Stimulated activated naive CD8-positive, alpha-beta T cell treated with anti-CD3 and anti-CD28 coated beads, Interleukin-15, Interleukin-2, amounts not matched to agents 100 ng/mL and 50 ng/mL, for 24 hours (primary cell): ENCODE data around the gene NTRK2.

Source experiments
- H3K27ac Mint-ChIP-seq: one replicate; pipeline ENCODE4 v1.8.0; 2021; ENCODE audit warnings: mild to moderate bottlenecking, mixed read lengths
- H3K27me3 Mint-ChIP-seq: one replicate; pipeline ENCODE4 v1.8.0; 2021; ENCODE audit warnings: mixed read lengths
- H3K36me3 Mint-ChIP-seq: one replicate; pipeline ENCODE4 v1.8.0; 2021; ENCODE audit warnings: low read depth, mixed read lengths
- H3K4me1 Mint-ChIP-seq: one replicate; pipeline ENCODE4 v1.8.0; 2021; ENCODE audit warnings: low read depth, mixed read lengths
- H3K4me3 Mint-ChIP-seq: one replicate; pipeline ENCODE4 v1.8.0; 2021; ENCODE audit warnings: mild to moderate bottlenecking, mixed read lengths
- H3K9me3 Mint-ChIP-seq: one replicate; pipeline ENCODE4 v1.8.0; 2021; ENCODE audit warnings: mixed read lengths

Gene NTRK2

DNA sequence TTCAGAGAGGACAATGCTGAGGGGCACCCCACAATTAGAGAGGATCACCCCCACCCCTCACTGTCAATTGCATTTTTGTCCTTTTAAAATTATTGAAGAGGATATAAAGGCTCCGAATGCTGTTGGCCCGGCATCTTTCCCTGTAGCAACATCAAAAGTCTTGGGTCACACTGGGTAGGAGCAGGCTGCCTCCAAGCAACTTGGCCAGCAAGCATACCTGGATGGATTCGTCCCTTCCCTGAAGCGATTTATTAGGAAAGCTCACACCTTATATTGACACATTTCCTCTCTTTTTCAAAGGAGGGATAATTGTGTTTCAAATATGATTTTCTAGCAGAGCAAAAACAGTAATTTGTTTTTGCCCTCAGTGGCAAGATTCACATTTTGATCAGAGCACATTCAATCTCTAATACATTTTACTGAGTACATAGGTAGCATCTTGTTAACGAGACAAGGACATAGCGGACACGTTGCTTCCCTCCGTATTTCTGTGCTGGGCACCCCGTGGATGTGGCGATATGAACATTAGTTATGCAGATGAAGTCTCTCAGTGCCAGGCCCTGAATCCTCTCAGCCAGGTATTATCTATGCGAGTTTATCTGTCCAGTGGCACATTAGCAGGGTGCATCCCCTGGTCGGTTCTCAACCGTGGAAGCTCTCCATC lies 321.5 kb downstream of the NTRK2 start:
- Mint-ChIP-seq H3K27me3 (peaks cover 6% of the 10 kb centered on the region), H3K4me1 (no peaks in the 10 kb centered on the region), H3K4me3 (no peak overlapping the region), H3K27ac (no peak overlapping the region), H3K36me3 (no peaks in the 10 kb centered on the region), H3K9me3 (no peaks in the 10 kb centered on the region)

- no peak overlapping the region for H3K27ac Mint-ChIP-seq
Observed at GRCh38 chr9:84991514-84991870, 322.0 kb downstream of the NTRK2 start.

DNA sequence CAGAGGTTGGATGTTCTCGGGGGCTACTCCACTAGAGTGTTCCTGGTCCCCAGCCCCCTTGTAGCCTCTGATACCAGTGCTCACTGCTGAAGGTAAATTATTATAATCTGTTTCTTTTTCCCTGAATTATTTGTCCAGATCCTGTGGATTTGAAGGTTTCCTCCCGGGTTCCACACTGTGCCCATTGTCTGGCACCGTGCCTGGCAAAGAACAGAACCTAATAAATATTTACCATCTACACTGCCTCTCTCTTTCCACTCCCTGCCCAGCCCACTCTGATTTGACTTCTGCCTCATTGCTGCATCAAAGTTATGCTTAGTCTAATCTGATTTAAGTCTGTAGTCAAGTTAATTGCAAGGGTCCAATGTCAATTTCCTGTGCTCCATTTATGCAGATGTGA lies 322.9 kb downstream of the NTRK2 start:
- no peaks in the 10 kb centered on the region for H3K36me3 Mint-ChIP-seq
- H3K4me3 Mint-ChIP-seq = no peak overlapping the region
- no peaks in the 10 kb centered on the region for H3K9me3 Mint-ChIP-seq
- no peak overlapping the region for H3K27ac Mint-ChIP-seq
- no peaks in the 10 kb centered on the region for H3K4me1 Mint-ChIP-seq
- H3K27me3 Mint-ChIP-seq = peaks cover 3% of the 10 kb centered on the region

More at GRCh38 chr9:84991514-84991870, 322.0 kb downstream of the NTRK2 start:
- Mint-ChIP-seq H3K27me3 (peaks cover 4% of the 10 kb centered on the region), H3K36me3 (no peaks in the 10 kb centered on the region), H3K9me3 (no peaks in the 10 kb centered on the region), H3K4me1 (no peaks in the 10 kb centered on the region), H3K4me3 (no peak overlapping the region)

DNA sequence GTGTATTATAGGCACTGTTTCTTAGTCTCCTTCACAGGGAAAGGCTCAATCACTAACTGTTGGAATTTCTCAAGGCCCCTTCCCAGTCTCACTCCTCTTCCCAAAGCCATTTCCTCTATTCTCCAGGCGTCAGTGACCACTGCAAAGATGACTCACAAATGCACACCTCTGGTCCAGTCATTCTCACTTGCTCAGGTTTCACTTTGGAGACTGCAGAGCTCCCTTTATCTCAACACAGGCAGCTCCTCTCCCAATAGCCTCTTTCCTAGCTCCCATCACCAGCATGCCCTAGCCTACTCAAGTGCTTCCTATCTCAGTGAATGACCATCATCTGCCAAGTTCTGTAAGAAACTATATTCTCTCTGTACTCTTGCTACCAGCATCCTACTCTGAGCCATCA lies 323.6 kb downstream of the NTRK2 start:
- no peaks in the 10 kb centered on the region for H3K36me3 Mint-ChIP-seq
- H3K27me3 Mint-ChIP-seq = peaks cover 3% of the 10 kb centered on the region
- no peaks in the 10 kb centered on the region for H3K4me1 Mint-ChIP-seq
- H3K4me3 Mint-ChIP-seq = no peak overlapping the region
- no peak overlapping the region for H3K27ac Mint-ChIP-seq
- no peaks in the 10 kb centered on the region for H3K9me3 Mint-ChIP-seq

GRCh38 chr9:84996029-84996428 lies 326.5 kb downstream of the NTRK2 start:
- no peaks in the 10 kb centered on the region for H3K4me1 Mint-ChIP-seq

GRCh38 chr9:84996716-84997115 lies 327.2 kb downstream of the NTRK2 start:
- peaks cover 22% of the 10 kb centered on the region for H3K27me3 Mint-ChIP-seq
- no peak overlapping the region for H3K27ac Mint-ChIP-seq
- H3K36me3 Mint-ChIP-seq = no peaks in the 10 kb centered on the region

More at GRCh38 chr9:84996029-84996428, 326.5 kb downstream of the NTRK2 start:
- peaks cover 6% of the 10 kb centered on the region for H3K9me3 Mint-ChIP-seq
- no peaks in the 10 kb centered on the region for H3K36me3 Mint-ChIP-seq
- H3K4me3 Mint-ChIP-seq = no peak overlapping the region
- peaks cover 19% of the 10 kb centered on the region for H3K27me3 Mint-ChIP-seq
- no peak overlapping the region for H3K27ac Mint-ChIP-seq

DNA sequence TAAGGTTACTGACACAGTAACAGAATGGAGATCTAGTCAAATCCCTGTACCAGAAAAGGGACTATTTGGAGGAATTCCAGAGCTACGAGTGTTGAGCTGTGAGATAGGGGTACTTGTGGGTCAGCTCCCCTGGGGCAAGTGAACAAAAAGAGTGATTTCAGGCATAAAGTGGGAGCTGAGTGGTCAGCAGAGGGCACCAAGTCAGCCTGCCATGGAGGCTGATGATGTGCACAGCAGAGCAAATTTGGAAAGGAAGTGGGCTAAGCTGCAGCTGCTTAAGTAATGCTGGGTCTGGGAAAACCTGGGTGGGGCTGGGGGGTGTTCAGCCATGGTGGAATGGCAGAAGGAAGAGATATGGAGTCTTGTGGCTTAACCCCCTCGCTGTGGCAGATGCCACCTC lies 327.9 kb downstream of the NTRK2 start:
- no peak overlapping the region for H3K4me3 Mint-ChIP-seq
- no peaks in the 10 kb centered on the region for H3K36me3 Mint-ChIP-seq
- peaks cover 10% of the 10 kb centered on the region for H3K9me3 Mint-ChIP-seq
- peaks cover 22% of the 10 kb centered on the region for H3K27me3 Mint-ChIP-seq
- H3K4me1 Mint-ChIP-seq = no peaks in the 10 kb centered on the region
- H3K27ac Mint-ChIP-seq = no peak overlapping the region

More at GRCh38 chr9:84996716-84997115, 327.2 kb downstream of the NTRK2 start:
- Mint-ChIP-seq H3K9me3 (peaks cover 10% of the 10 kb centered on the region), H3K4me3 (no peak overlapping the region), H3K4me1 (no peaks in the 10 kb centered on the region)

- Mint-ChIP-seq H3K4me3 (no peak overlapping the region), H3K27me3 (peaks cover 22% of the 10 kb centered on the region), H3K36me3 (no peaks in the 10 kb centered on the region), H3K4me1 (no peaks in the 10 kb centered on the region), H3K9me3 (peaks cover 17% of the 10 kb centered on the region), H3K27ac (no peak overlapping the region)
Observed at GRCh38 chr9:84998639-84999038, 329.1 kb downstream of the NTRK2 start.

- peaks cover 18% of the 10 kb centered on the region for H3K27me3 Mint-ChIP-seq
- H3K4me3 Mint-ChIP-seq = no peak overlapping the region
- H3K4me1 Mint-ChIP-seq = no peaks in the 10 kb centered on the region
- H3K9me3 Mint-ChIP-seq = peaks cover 19% of the 10 kb centered on the region
- H3K36me3 Mint-ChIP-seq = no peaks in the 10 kb centered on the region
- H3K27ac Mint-ChIP-seq = no peak overlapping the region
Observed at GRCh38 chr9:84999788-85000187, 330.3 kb downstream of the NTRK2 start.

- Mint-ChIP-seq H3K9me3 (peaks cover 19% of the 10 kb centered on the region), H3K4me1 (no peaks in the 10 kb centered on the region), H3K27me3 (peaks cover 18% of the 10 kb centered on the region), H3K36me3 (no peaks in the 10 kb centered on the region), H3K27ac (no peak overlapping the region), H3K4me3 (no peak overlapping the region)
Observed at GRCh38 chr9:85001925-85002324, 332.4 kb downstream of the NTRK2 start.

DNA sequence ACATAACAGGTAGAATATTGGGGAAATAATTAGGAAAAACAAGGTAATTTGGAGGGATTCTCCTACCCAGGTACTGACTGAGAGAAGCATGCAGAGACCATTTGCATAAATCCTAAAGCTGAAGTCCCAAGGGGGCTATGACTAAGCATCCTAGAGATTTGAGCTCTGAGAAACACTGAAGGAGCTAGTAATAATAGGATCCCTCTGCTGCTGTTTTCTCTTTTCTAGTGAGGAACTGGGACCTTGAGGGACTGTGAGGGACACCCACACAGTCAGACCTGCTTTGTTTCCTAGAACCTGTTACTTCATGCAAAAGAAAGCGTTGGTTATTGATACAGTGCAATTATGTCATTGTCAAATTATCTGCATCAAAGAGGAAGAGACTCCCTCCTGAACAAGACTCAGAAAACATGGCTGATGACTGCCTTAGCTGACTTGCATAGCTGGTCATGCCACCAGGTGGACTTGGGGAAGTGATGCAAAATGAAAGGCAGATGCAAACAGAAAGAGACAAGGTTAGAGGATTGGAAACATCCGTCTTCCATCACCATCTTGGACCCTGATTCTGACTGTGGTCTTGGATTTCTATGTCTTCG lies 335.4 kb downstream of the NTRK2 start:
- H3K27ac Mint-ChIP-seq = no peak overlapping the region
- peaks cover 19% of the 10 kb centered on the region for H3K9me3 Mint-ChIP-seq
- peaks cover 12% of the 10 kb centered on the region for H3K27me3 Mint-ChIP-seq
- no peak overlapping the region for H3K4me3 Mint-ChIP-seq
- H3K4me1 Mint-ChIP-seq = no peaks in the 10 kb centered on the region
- no peaks in the 10 kb centered on the region for H3K36me3 Mint-ChIP-seq

DNA sequence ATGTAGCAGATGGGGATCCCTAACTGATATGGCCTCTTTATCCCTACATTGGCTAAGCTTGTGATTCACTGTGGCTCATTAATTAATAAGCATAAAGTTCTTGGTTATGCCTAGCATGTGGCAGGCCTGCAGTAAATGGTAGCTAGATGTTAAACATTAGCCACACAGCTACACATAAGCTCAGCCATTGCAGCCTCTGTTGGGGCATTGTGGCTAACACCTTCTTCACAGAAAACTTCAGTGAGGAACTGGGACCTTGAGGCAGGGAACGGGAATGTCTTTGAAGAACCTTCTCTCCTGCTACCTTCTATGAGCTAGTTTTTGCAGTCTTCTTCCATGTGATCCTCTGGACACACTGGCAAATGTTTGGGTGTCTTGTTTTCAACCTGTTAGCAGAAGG lies 338.2 kb downstream of the NTRK2 start:
- H3K4me1 Mint-ChIP-seq = no peaks in the 10 kb centered on the region
- H3K27ac Mint-ChIP-seq = no peak overlapping the region
- H3K27me3 Mint-ChIP-seq = no peaks in the 10 kb centered on the region
- H3K9me3 Mint-ChIP-seq = peaks cover 10% of the 10 kb centered on the region
- H3K36me3 Mint-ChIP-seq = no peaks in the 10 kb centered on the region
- H3K4me3 Mint-ChIP-seq = no peak overlapping the region

- H3K4me1 Mint-ChIP-seq = no peaks in the 10 kb centered on the region
- peaks cover 6% of the 10 kb centered on the region for H3K9me3 Mint-ChIP-seq
- no peak overlapping the region for H3K4me3 Mint-ChIP-seq
- no peaks in the 10 kb centered on the region for H3K36me3 Mint-ChIP-seq
- no peak overlapping the region for H3K27ac Mint-ChIP-seq
- no peaks in the 10 kb centered on the region for H3K27me3 Mint-ChIP-seq
Observed at GRCh38 chr9:85008215-85008614, 338.7 kb downstream of the NTRK2 start.

DNA sequence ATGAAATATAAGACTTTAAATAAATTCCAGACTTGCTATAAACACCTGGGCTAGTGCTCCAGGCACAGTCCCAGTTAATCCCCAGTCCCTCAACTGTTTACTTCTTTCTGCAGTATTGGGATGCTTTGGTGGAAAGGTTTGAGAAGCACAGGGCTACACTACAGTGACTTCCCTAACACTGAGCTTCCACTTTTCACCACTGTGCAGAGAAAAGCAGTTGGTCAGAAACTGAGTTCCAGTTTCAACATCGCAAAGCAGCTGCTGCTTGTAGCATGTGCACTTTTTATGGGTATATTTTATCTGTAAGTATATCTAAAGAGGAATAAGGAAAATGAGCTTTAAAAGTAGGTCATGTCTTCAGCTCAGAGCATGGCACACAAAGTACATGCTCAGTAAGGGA lies 339.7 kb downstream of the NTRK2 start:
- Mint-ChIP-seq H3K4me1 (no peaks in the 10 kb centered on the region), H3K27me3 (no peaks in the 10 kb centered on the region), H3K9me3 (no peaks in the 10 kb centered on the region), H3K4me3 (no peak overlapping the region), H3K36me3 (no peaks in the 10 kb centered on the region), H3K27ac (no peak overlapping the region)

DNA sequence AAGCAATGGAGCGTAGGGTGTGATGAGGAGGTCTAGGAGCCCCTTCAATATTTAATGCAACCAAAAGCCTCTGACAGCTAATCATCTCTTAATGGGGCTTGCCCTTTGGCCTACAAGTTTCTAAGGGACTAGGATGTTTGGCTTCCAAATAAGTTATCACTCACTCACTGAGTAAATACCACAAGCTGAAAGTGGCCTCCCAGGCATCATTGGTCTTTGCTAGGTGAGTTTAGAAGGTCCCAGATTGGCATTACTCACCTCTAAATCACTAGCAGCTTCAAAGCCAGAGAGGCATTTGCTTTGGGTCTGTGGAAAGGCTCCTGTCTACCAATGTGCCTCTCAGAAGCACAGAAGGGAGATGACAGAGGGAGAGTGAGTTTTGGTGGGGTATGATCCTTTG lies 344.2 kb downstream of the NTRK2 start:
- Mint-ChIP-seq H3K9me3 (no peaks in the 10 kb centered on the region), H3K27me3 (peaks cover 2% of the 10 kb centered on the region), H3K4me1 (no peaks in the 10 kb centered on the region), H3K27ac (no peak overlapping the region), H3K36me3 (no peaks in the 10 kb centered on the region), H3K4me3 (no peak overlapping the region)

- no peaks in the 10 kb centered on the region for H3K36me3 Mint-ChIP-seq
- H3K4me3 Mint-ChIP-seq = no peak overlapping the region
- H3K4me1 Mint-ChIP-seq = no peaks in the 10 kb centered on the region
- H3K27me3 Mint-ChIP-seq = peaks cover 3% of the 10 kb centered on the region
- no peak overlapping the region for H3K27ac Mint-ChIP-seq
- H3K9me3 Mint-ChIP-seq = no peaks in the 10 kb centered on the region
Observed at GRCh38 chr9:85014292-85014691, 344.8 kb downstream of the NTRK2 start.
